CD4-positive, alpha-beta T cell (primary cell): Measurements from ENCODE around the gene CXCL16. TPM values are rescaled to one million over a fixed set of nuclear protein-coding genes. Genes with fewer than 3 reads are reported as not detected.

Experiments used
- ATAC-seq: fragments of 200-7000 bp; cut with Tn5 transposase; one replicate; pipeline ENCODE4 v1.10.0; 2022; ENCODE audit warnings: mild to moderate bottlenecking; ENCODE audit not compliant: poor library complexity
- CTCF ChIA-PET: fragments of 350-600 bp; sonication (Branson Sonifier 250); formaldehyde crosslinking; loops from one replicate; lab custom pipeline; 2021; ENCODE audit warnings: antibody characterized with exemption, inconsistent platforms; lab: Charles Lee
- POLR2A ChIA-PET: fragments of 350-600 bp; sonication (Branson Sonifier 250); formaldehyde crosslinking; loops from one replicate; lab custom pipeline; 2021; ENCODE audit warnings: antibody characterized with exemption, inconsistent platforms; lab: Charles Lee
- DNase-seq, 14 experiments: peaks; one replicate each; pipeline ENCODE4 v3.0.0-alpha.2; 2013 to 2020; ENCODE audit warnings: mixed read lengths in 2 of 14
- H3K27ac ChIP-seq, 2 donors: one replicate each; pipeline versions ENCODE4 v1.5.1 to v1.7.0; 2013; ENCODE audit warnings: low read length in 2 of 2, low read depth in 1 of 2, mild to moderate bottlenecking in 1 of 2
- H3K27me3 ChIP-seq, 2 experiments: 1 replicate in 1 of 2; 2 replicates in 1 of 2; pipeline versions ENCODE4 v1.6.1 to v1.7.0; 2013; ENCODE audit warnings: low read length in 2 of 2, control low read depth in 1 of 2, mild to moderate bottlenecking in 1 of 2, moderate library complexity in 1 of 2; ENCODE audit not compliant: insufficient read depth in 2 of 2, control insufficient read depth in 1 of 2
- H3K36me3 ChIP-seq: one replicate; pipeline ENCODE4 v1.6.1; 2013; ENCODE audit warnings: low read length, control low read depth; ENCODE audit not compliant: insufficient read depth
- H3K4me1 ChIP-seq: one replicate; pipeline ENCODE4 v1.6.1; 2013; ENCODE audit warnings: low read length, control low read depth; ENCODE audit not compliant: insufficient read depth
- H3K4me3 ChIP-seq: one replicate; pipeline ENCODE4 v1.5.1; 2013; ENCODE audit warnings: mild to moderate bottlenecking, low read length, moderate library complexity
- H3K9me3 ChIP-seq, 2 experiments: 1 replicate in 1 of 2; 2 replicates in 1 of 2; pipeline versions ENCODE4 v1.6.1 to v1.7.0; 2013; ENCODE audit warnings: low read length in 2 of 2, mild to moderate bottlenecking in 2 of 2, control low read depth in 1 of 2, moderate library complexity in 1 of 2; ENCODE audit not compliant: control insufficient read depth in 1 of 2, insufficient read depth in 1 of 2
- H3K27ac Mint-ChIP-seq: one replicate; pipeline ENCODE4 v1.8.0; 2020; ENCODE audit warnings: mixed read lengths
- H3K27me3 Mint-ChIP-seq: one replicate; pipeline ENCODE4 v1.8.0; 2021; ENCODE audit warnings: mixed read lengths
- H3K36me3 Mint-ChIP-seq: one replicate; pipeline ENCODE4 v1.8.0; 2021; ENCODE audit warnings: low read depth, mixed read lengths
- H3K4me1 Mint-ChIP-seq: one replicate; pipeline ENCODE4 v1.8.0; 2021; ENCODE audit warnings: low read depth, mixed read lengths
- H3K4me3 Mint-ChIP-seq: one replicate; pipeline ENCODE4 v1.8.0; 2020; ENCODE audit warnings: mild to moderate bottlenecking, mixed read lengths
- H3K9me3 Mint-ChIP-seq: one replicate; pipeline ENCODE4 v1.8.0; 2020; ENCODE audit warnings: mixed read lengths
- intact Hi-C, 2 experiments: fragments of 100-400 bp; cut with DNase I in 1 of 2; cut with micrococcal nuclease in 1 of 2; formaldehyde crosslinking; loops; one replicate each; pipeline versions ENCODE4 v1.15.1 to v1.9.0; 2023 to 2025; cut with DNase I, micrococcal nuclease
- total RNA-seq, 174 experiments: library from RNA in 2 of 174; stranded (reverse) in 2 of 174; gene quantifications; one replicate each; pipeline ENCODE4 v1.2.3 and lab custom pipeline; 2021 to 2026
- TF ChIP-seq, protein P1 (sequence below): fragments of 200-600 bp; IDR thresholded peaks from one replicate; pipeline ENCODE4 v1.8.0; 2022; ENCODE audit warnings: antibody characterized with exemption, mild to moderate bottlenecking

CXCL16 gene
- total RNA-seq, 2 experiments from 2014 or later, result 24.8 to 25.8 TPM

DNA sequence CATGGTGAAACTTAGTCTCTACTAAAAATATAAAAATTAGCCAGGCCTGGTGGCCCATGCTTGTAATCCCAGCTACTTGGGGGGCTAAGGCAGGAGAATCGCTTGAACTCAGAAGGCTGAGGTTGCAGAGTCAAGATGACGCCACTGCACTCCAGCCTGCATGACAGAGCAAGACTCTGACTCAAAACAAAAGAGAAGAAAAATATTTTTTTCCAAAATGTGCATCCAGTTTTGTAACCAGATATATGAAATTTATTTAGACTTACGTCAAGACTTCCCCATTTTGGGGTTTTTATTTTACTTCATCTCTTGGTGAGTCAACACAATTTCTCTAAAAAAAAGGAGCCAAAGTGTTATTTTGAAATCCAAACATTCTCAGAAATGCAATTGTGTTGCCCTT is 26.5 kb upstream of the CXCL16 start:
- DNase-seq (peak in 3 of 14 experiments; percentile 25 to 62 (median 45)), ATAC-seq (no peak)
- intact Hi-C loops, result no loop called here
- Mint-ChIP-seq H3K27me3 (peaks cover 5% of the 10 kb centered on the region), H3K4me1 (no peaks in the 10 kb centered on the region), H3K36me3 (no peaks in the 10 kb centered on the region), H3K27ac (no peak overlapping the region), H3K9me3 (no peaks in the 10 kb centered on the region), H3K4me3 (no peak overlapping the region)
- H3K27me3 ChIP-seq, result no peaks in the 10 kb centered on the region
- ChIA-PET CTCF (no interaction called here), POLR2A (no interaction called here)
- H3K4me1 ChIP-seq, result no peaks in the 10 kb centered on the region
- H3K9me3 ChIP-seq, result no peaks in the 10 kb centered on the region
- H3K27ac ChIP-seq, result peak overlapping the region in 1 of 2 donors; percentile 40
- TF ChIP-seq, protein P1, sequence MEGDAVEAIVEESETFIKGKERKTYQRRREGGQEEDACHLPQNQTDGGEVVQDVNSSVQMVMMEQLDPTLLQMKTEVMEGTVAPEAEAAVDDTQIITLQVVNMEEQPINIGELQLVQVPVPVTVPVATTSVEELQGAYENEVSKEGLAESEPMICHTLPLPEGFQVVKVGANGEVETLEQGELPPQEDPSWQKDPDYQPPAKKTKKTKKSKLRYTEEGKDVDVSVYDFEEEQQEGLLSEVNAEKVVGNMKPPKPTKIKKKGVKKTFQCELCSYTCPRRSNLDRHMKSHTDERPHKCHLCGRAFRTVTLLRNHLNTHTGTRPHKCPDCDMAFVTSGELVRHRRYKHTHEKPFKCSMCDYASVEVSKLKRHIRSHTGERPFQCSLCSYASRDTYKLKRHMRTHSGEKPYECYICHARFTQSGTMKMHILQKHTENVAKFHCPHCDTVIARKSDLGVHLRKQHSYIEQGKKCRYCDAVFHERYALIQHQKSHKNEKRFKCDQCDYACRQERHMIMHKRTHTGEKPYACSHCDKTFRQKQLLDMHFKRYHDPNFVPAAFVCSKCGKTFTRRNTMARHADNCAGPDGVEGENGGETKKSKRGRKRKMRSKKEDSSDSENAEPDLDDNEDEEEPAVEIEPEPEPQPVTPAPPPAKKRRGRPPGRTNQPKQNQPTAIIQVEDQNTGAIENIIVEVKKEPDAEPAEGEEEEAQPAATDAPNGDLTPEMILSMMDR, result no peak
- no peaks in the 10 kb centered on the region for H3K36me3 ChIP-seq
- no peak overlapping the region for H3K4me3 ChIP-seq

- no peak overlapping the region for H3K27ac Mint-ChIP-seq
- no peak for ATAC-seq
These were observed 24.9 kb upstream of the CXCL16 start for GRCh38 chr17:4764595-4764994.

GRCh38 chr17:4759776-4760236 is 20.1 kb upstream of the CXCL16 start:
- Histone ChIP-seq H3K4me3 (no peak overlapping the region), H3K27me3 (peaks cover 5% of the 10 kb centered on the region in 2 experiments), H3K4me1 (no peaks in the 10 kb centered on the region), H3K9me3 (no peaks in the 10 kb centered on the region), H3K27ac (no peak overlapping the region), H3K36me3 (no peaks in the 10 kb centered on the region)
- POLR2A ChIA-PET, result no interaction called here
- H3K4me3 Mint-ChIP-seq, result no peak overlapping the region
- H3K36me3 Mint-ChIP-seq, result no peaks in the 10 kb centered on the region
- H3K9me3 Mint-ChIP-seq, result no peaks in the 10 kb centered on the region
- intact Hi-C loops, result no loop called here
- CTCF ChIA-PET, result no interaction called here
- DNase-seq (peak in 2 of 14 experiments; percentile 23), ATAC-seq (no peak)
- peaks cover 25% of the 10 kb centered on the region for H3K27me3 Mint-ChIP-seq
- H3K4me1 Mint-ChIP-seq, result no peaks in the 10 kb centered on the region
- H3K27ac Mint-ChIP-seq, result no peak overlapping the region
- TF ChIP-seq, protein P1, result no peak

More at GRCh38 chr17:4764595-4764994, 24.9 kb upstream of the CXCL16 start:
- TF ChIP-seq, protein P1, result no peak
- Histone ChIP-seq H3K36me3 (no peaks in the 10 kb centered on the region), H3K27me3 (no peaks in the 10 kb centered on the region), H3K9me3 (no peaks in the 10 kb centered on the region), H3K4me3 (no peak overlapping the region), H3K27ac (no peak overlapping the region), H3K4me1 (no peaks in the 10 kb centered on the region)
- POLR2A ChIA-PET, result no interaction called here
- Mint-ChIP-seq H3K27me3 (peaks cover 15% of the 10 kb centered on the region), H3K4me1 (no peaks in the 10 kb centered on the region), H3K36me3 (no peaks in the 10 kb centered on the region), H3K4me3 (no peak overlapping the region), H3K9me3 (no peaks in the 10 kb centered on the region)
- intact Hi-C loops, result no loop called here
- CTCF ChIA-PET, result no interaction called here
- DNase-seq, result peak in 1 of 14 experiments; percentile 36
